Occipital lobe (tissue), 3 donors: ENCODE data around the gene PTTG1. TPM values are rescaled to one million over a fixed set of nuclear protein-coding genes. Genes with fewer than 3 reads are reported as not detected.

ENCODE experiments used
- DNase-seq: peaks from one replicate; lab custom pipeline; 2025; lab: John Stamatoyannopoulos, UW
- small RNA-seq: library from RNA; depleted of rRNA; stranded (forward); fragments of <200 nt; gene quantifications from one replicate; pipeline ENCODE3, GENCODE V24; 2014
- total RNA-seq: library from RNA; depleted of rRNA; stranded (reverse); fragments of >200 nt; gene quantifications from one replicate; pipeline ENCODE4 v1.2.3, GENCODE V29; 2014

PTTG1 gene
- total RNA-seq, 1 donor from 2014 or later = 10.8 TPM

- DNase-seq = no peak
These were observed 50.1 kb downstream of the PTTG1 start for GRCh38 chr5:160471761-160472160.

DNA sequence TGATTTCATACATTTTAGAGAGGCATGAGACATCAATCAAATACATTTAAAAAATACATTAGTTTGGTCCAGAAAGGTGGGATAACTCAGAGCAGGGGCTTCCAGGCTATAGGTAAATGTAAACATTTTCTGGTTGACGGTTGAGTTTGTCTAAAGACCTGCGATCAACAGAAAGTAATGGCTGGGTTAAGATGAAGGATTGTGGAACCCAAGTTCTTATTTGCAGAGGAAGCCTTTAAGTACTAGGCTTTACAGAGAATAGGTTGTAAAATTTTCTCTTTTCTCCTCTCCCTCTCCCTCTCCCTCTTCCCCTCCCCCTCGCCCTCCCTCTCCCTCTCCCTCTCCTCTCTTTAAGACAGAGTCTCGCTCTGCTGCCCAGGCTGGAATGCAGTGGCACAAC lies 50.8 kb downstream of the PTTG1 start:
- no peak for DNase-seq

- DNase-seq = no peak
These were observed 52.0 kb downstream of the PTTG1 start for GRCh38 chr5:160473681-160474080.

GRCh38 chr5:160474084-160474483 lies 52.4 kb downstream of the PTTG1 start:
- no peak for DNase-seq

GRCh38 chr5:160475864-160476438 lies 54.3 kb downstream of the PTTG1 start:
- no peak for DNase-seq

DNA sequence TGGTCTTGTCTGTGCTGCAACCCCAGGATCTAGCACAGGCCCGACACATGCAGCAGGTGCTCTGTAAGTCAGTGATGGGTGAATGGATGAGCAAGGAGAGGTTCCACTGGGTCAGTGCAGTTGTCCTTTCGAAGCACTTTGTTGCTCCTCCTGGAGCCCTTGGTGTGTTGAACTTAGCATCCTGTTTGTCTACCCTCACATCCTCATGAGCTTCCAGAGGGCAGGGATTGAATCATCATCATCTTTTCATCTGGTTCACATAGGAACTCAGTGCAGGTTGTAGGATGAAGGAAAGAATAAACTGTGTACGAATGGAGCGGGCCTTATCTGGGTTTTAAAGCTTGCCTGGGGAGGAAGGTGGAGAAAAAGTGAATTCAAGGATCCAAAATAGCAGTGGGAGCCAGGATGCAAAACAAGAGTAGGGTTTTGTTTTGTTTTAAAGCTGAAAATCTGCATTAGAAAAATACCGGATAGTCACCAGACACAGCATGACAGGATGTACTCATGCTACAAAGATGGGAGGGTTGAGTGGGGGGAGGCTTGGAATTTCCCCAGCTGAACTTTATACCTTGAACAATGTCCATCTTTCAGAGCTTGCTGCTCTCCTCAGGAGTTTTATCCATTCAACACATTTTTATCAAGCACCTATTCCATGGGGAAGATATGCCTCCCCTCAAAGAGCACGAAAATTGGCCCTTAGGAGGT lies 55.8 kb downstream of the PTTG1 start:
- no peak for DNase-seq

GRCh38 chr5:160478163-160478562 lies 56.5 kb downstream of the PTTG1 start:
- DNase-seq = no peak

Small RNA genes lying within 50 kb of the gene (small RNA-seq; reads per million reads assigned to genes)
- not detected for gene MIR3142

Other genes with a start within 250 kb of the PTTG1 start
- 1.4 TPM for gene FABP6, start 192.3 kb upstream of the PTTG1 start, total RNA-seq
- gene CCNJL, start 109.3 kb upstream of the PTTG1 start, total RNA-seq = 0.78 TPM
- gene C1QTNF2, start 51.2 kb upstream of the PTTG1 start, total RNA-seq = 3.1 TPM
- gene FAM200C, start 21.8 kb upstream of the PTTG1 start, total RNA-seq = 37.6 TPM
- gene SLU7, start 2.8 kb upstream of the PTTG1 start, total RNA-seq = 46.3 TPM